AG10803 (cell line): Measurements from ENCODE around the gene POLR3A.
A peak's percentile ranks its signal among the peaks of the same experiment; 100 is the strongest.
"Not testable (repeated sequence)": the region's sequence is repeated elsewhere in the genome, so short reads cannot be mapped to it uniquely, and the experiment has no call there.

Source experiments
- DNase-seq: peaks from one replicate; pipeline ENCODE4 v3.0.0; 2010; ENCODE audit warnings: low read depth
- H3K4me3 ChIP-seq: 2 replicates; pipeline ENCODE4 v1.5.1; 2011; ENCODE audit warnings: mild to moderate bottlenecking, low read length, control low read depth
- CTCF ChIP-seq: conservative IDR thresholded peaks from 2 replicates; pipeline ENCODE4 v1.5.1; 2011; ENCODE audit warnings: mild to moderate bottlenecking, low read length, control low read depth, inconsistent platforms

The POLR3A gene

GRCh38 chr10:78029269-78030226 is at the start of gene POLR3A:
POLR3A (minus strand) TSS chr10:78029515; CDS start chr10:78029407, 108 bp downstream.
- TF ChIP-seq CTCF, result peak; percentile 49
- H3K4me3 ChIP-seq, result peak within 1 kb of the TSS; percentile 100
- peak; percentile 100 for DNase-seq

- H3K4me3 ChIP-seq, result no peak overlapping the region
- DNase-seq, result no peak
- no peak for TF ChIP-seq CTCF
These were observed 49.4 kb upstream of the POLR3A start for GRCh38 chr10:78078539-78079330.

- not testable (repeated sequence) for DNase-seq, H3K4me3 ChIP-seq
These were observed 46.5 kb upstream of the POLR3A start for GRCh38 chr10:78075806-78076205.

GRCh38 chr10:78072504-78072903 is 43.2 kb upstream of the POLR3A start:
- DNase-seq, result no peak
- no peak for TF ChIP-seq CTCF
- no peak overlapping the region for H3K4me3 ChIP-seq

- DNase-seq, result no peak
- TF ChIP-seq CTCF, result no peak
- H3K4me3 ChIP-seq, result no peak overlapping the region
These were observed 42.5 kb upstream of the POLR3A start for GRCh38 chr10:78071857-78072179.

- TF ChIP-seq CTCF, result no peak
- H3K4me3 ChIP-seq, result no peak overlapping the region
- no peak for DNase-seq
These were observed 42.0 kb upstream of the POLR3A start for GRCh38 chr10:78071140-78071856.

GRCh38 chr10:78070726-78071125 is 41.4 kb upstream of the POLR3A start:
- DNase-seq, result no peak
- no peak overlapping the region for H3K4me3 ChIP-seq
- no peak for TF ChIP-seq CTCF

- not testable (repeated sequence) for DNase-seq, H3K4me3 ChIP-seq
These were observed 40.7 kb upstream of the POLR3A start for GRCh38 chr10:78070064-78070463.
